HG02642 (cell line): ENCODE results near the gene JAKMIP2.

ENCODE experiments used
- ATAC-seq: cut with Tn5 transposase; IDR thresholded peaks from one replicate; pipeline ENCODE4 v1.9.1; 2021; ENCODE audit warnings: mild to moderate bottlenecking; ENCODE audit not compliant: unreplicated experiment, poor library complexity

The JAKMIP2 gene

DNA sequence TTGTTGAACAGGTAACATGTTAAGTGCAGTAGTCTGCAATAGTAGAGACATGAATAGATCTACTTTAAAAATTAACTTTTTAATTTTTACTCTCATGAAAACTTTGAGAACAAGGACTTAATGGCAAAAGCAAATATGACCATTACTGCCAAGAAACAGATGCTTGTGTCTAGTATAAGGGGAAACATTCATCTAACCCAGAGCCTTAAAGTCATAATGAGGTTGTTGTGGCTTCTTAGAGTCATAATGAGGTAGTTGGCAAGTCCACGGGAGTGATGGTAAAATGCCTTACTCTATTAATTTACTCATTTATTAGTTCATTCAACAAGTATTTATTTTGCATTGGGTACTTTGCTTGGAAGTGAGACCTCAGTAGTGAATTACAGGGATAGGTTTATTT lies 71.5 kb downstream of the JAKMIP2 start:
- no peak for ATAC-seq

DNA sequence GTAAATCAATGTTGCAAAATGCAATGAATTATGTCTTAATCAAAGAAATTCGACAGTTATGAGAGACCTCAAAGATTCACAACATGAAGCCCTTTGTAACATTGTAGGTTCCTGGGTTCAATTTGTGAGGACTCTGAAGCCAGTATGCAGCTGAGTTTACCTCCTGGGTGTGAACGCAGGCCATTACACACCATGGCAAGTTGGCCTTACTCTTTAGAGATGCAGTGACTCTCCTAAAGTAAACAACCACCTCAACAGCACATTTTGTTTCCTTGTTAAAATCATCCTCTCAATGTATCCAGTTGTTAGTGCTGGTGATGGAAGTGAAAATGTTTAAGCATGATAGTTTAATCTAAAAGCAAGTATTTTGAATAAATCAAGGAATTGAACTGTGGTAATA lies 73.8 kb downstream of the JAKMIP2 start:
- ATAC-seq = no peak

DNA sequence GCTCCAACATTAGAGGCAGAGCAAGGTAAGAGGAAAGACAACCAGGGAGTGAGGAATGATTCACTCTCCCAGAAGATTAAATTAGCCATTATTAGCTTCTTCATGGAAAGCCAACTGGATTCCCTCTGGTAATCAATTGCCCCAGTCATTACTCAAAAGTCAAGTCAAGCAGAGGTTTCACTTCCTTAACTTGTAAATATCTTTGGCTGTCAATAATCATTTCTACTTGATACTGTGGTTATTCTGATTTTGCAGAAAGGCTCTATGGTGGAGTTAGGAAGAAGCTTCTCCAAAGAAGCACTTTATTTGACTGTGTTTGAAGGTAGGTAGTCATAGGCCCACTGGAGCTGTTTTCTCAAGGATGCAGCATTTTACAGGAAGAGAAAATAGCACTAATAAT lies 78.0 kb downstream of the JAKMIP2 start:
- no peak for ATAC-seq

DNA sequence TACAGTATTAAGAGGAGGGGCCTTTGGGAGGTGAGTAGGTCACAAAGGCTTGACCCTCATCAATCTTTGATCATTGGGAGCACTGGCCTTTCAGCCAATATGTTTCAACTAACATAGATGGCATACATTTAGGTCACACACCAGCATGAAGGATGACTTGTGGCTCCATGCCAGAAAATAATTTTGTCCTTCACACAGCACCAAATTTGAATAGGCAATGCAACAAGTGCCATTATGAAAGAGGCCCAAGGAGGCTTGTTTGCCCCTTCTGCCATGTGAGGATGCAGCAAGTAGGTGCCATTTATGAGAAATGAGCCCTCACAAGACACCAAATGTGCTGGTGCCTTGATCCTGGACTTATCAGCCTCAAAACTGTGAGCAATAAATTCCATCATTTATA lies 81.1 kb downstream of the JAKMIP2 start:
- no peak for ATAC-seq

DNA sequence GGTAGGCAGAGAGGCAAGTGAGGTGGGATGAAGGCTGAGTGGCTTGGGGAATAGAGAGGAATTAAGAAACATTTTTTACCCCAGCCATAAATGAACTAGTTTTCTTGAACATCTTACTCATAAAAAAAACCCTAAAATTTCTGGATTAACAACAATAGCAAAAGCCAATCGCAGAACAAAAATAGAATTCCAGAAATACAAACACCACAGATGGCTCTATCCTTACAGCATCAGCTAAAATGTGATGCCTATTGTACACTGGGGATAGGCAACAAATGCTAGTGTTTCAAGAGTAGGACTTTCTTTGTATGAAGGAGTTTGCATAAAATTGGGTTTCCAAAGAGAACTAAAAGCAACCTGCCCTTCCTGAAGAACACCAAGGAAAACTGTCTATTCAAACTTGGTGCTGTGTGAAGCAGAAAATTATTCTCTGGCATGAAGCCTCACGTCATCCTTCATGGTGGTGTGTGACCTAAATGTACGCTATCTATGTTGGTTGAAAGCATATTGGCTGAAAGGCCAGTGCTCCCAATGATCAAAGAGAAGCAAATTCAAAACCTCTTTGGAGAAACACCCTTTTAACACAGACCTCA lies 82.9 kb downstream of the JAKMIP2 start:
- ATAC-seq = no peak

DNA sequence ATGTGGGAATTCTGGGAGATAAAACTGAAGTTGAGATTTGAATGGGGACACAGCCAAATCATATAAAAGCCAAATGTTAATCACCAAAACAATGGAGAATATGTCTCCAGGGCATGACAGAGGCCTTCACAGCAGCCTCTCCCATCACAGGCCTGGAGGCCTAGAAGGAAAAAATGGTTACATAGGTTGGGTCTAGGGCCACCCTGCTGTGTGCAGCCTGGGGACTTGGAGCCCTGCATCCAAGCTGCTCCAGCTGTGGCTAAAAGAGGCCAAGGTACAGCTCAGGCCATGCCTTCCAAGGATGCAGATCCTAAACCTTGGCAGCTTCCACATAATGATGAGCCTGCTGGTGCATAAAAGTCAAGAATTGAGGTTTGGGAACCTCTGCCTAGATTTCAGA lies 85.1 kb downstream of the JAKMIP2 start:
- ATAC-seq = no peak

DNA sequence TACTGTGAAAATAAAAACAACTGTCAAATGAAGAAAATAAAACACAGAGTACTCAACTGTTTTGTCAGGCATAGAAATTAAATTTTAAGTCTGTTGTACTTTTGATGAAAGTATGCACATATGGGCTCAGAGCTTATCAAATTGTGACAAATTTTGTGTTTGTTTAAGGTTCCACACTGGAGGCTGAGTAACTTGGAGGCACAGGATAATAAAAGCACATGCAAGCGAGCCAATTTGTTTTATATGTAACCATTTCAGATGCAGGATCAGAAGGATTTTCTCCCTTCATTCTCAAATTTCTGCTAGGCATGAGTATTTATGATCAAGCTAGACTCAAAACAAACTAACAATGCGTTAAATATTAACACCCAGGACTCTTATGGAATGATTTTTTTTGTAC lies 87.8 kb downstream of the JAKMIP2 start:
- ATAC-seq = no peak

DNA sequence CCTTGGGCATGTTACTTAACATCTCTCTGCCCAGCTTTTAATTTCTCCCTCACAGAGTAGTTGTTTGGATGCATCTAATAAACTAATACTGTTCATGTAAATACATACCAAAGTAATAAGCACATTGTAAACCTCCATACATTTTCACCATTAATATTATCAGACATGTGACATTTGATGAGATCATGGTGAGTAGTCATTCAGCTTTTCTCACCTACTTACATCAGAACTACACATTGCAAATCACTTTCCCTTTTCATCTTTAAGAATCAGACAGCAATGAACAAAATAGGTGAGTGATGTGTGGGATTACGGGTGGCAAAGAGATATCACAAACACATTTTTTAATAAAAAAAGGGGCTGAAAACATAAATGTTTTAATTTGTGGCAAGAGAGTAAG lies 89.3 kb downstream of the JAKMIP2 start:
- no peak for ATAC-seq

DNA sequence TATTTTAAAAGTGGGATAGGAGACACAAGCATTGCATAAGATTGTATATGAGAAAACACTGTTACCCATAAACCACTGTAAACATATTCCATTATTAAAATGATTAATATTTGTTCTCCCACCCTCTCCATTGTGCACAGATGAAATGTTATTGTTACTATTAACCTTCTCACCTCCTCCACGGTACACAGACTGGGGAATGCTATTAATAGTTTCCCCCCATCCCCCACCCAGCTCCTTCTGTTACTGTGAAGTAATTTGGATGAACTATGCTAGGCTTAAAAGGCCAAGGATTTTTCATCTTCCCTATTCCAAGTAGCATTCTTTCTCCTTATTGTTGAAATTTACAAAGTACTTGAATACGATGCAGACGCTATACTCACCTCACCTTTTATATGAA lies 91.4 kb downstream of the JAKMIP2 start:
- ATAC-seq = no peak

DNA sequence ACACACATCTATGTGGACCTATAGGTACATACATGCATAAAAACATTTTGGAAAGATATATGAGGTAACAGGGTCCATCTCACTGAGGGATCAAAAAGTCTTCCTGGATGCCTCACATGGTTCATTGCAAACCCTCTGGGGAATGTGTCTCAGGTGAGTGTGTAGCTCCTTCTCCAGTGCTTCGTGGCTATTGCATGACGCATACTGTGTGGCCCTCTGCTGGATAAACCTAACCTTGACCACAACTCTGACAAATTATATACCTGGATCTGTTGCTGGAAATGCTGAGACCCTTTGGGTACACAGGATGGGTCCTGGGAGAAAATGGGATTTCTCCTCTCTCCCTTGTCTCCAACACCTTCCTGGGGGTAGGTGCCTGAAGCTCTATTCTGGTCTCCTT lies 91.9 kb downstream of the JAKMIP2 start:
- ATAC-seq = no peak

DNA sequence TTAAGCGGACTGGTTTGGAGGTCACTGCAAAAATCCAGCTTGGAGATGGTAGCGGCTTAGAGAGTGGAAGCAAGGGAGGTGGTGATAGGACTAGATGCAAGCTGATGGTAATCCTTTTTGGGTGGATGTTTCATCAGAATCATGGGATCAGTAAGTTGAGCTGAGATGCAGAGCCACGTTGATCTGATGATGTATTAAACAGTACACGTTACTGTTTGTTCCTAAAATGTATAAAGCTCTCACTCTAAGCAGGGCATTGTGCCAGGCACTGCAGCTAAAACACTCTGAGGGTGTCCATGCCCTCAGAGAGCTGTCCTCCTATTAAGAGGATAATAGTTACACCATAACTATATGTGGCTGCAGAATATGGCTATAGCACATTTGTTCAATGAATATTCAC lies 93.1 kb downstream of the JAKMIP2 start:
- ATAC-seq = no peak

DNA sequence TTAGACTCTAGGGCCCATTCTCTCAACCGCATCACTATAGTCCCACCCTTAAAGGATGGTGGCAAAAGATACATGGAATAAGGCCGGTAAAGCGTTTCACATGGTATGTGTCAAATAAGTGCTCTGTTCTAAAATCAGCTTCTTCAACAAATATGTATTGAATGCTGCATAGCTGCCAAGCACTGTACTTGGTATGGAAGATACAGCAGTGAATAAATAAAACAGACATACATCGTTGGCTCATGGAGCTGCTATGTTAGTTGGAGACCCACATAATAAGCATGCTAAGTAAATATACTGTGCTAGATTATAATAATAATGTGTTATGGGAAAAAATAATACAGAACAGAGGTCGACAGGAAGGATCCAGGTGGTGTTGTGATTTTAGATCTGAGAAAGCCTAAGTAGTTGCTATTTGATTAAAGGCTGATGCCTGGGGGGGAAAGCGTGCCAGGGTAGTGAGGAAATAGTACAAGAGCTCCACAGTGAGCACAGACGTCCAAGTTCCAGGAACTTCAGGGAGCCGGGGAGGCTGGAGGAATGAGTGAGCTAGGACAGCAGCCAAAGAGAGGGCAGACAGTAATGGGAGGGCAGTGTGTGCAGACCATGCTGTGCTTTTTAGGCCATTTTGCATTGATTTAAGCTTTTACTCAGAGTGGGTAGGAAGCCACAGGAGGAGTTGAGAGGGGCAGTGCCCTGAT lies 93.7 kb downstream of the JAKMIP2 start:
- ATAC-seq = no peak

DNA sequence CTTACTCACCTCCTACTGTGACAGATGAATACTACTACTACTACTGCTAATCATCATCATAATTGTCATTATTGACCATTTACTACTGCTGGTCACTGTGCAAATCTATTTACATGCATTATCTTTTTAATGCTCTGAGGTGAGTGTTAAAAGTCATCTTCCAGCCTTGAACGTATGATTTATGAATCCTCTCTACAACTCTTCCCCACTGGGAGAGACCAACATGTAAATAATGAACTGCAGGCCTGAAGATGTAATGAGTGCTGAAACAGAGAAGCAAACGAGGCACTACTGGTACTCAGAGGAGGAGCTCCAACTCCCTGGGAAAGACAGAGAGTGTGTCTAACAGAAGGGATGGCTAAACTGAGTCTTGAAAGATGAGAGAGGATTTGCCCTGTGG lies 95.4 kb downstream of the JAKMIP2 start:
- no peak for ATAC-seq

DNA sequence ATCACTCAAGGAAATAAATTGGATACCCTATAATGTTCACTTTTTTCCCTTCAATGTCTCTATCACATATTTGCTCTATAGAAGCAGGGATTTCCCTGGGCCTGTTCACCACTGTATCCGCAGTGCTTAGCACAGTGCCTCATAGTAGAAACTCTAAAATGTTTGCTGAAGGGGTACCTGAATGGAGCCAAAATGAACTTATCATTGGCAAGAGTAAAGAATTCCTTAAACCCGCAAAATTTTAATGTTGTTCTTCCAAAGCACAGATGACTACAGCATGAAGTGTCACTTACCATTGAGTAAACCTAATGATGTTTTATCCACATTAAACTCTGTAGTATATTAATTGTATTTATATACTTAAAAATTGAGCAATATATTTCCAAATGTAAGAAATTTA lies 96.1 kb downstream of the JAKMIP2 start:
- no peak for ATAC-seq

DNA sequence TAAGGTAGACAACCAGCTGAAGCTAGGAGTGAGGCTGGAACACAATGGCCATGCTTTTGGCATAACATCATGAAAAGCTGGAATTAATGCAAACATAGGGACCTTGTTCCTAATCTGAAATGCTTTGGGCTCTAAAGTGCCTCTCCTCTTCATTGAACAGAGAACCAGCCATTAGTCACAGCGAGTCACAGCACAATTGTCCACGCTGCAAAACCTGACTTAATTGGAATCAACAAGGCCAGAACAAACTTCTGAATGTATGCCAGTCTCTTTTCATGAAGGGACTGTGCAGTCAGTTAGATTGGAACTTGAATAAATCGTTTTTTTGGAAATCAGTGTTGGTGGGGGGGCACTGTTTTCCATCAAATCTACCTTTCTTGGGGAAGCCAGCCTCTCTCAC lies 96.5 kb downstream of the JAKMIP2 start:
- no peak for ATAC-seq

DNA sequence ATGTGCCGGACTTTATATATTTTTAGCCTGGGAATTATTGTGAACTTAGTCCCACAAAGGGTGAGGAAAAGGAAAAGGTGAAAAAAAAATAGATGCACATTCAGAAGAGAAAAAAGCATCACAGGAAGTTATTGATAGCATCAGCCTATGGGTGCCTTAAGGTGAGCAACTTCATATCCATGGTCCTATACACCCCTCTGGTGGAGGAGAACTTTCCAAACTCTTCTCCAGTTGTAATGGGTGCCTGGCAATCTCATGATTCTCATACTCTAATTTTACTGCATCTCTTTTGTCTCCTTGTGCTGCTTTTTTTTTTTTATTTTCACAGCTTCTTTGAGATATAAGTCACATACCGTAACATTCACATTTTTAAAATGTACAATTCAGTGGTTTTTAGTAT lies 107.4 kb downstream of the JAKMIP2 start:
- no peak for ATAC-seq

DNA sequence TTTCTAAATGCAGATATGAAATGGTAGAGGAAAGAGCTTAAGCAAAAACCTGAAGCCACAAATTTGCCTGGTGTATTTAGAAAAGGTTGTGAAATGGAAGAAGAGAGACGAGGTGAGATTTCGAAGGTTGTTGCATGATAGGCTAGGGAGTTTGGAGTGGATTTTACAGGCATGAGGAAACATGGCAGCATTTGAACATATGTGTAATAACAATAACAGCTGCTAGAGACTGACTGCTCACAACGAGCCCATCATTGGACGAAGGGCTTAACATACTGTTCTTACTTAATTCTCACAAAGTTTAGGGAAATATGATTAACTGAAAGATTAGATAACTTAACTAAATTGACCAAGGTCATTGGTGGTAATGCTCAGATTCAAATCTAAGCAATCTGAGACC lies 108.1 kb downstream of the JAKMIP2 start:
- no peak for ATAC-seq

DNA sequence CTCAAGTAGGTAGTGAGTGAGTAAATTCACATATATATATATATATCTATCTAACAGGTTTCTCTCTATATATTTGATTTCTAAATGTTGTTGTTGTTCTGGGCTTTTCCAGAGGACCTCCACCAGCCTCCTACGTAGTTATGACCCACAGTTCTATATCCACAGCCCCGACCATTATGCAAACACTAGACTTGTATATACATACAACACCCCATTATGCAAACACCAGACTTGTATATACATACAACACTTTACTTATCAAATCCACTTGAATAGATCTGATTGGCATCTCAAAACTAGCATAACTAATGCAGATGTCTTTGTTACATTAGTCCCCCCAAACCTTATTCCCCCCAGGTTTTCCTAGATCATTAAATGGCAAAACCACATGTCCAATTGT lies 108.7 kb downstream of the JAKMIP2 start:
- no peak for ATAC-seq

DNA sequence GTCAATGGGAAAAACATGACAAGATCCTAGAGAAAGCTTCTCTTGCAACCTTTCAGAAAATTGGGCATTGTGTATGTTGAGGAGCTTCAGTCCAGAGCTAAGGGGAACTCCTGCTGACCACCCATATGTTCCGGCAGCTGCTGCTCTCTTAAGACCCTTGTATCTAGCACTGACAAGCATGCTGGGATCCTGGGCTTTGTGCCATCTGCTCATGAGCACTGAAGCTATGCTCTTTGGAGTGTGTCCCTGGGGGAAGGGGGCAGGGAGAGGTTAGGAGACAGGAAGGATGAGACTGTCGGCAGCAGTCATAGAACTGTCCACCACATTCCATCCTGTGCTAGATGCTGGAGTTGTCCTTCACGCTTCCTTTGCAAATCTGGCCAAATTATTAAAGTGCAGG lies 109.3 kb downstream of the JAKMIP2 start:
- ATAC-seq = no peak

DNA sequence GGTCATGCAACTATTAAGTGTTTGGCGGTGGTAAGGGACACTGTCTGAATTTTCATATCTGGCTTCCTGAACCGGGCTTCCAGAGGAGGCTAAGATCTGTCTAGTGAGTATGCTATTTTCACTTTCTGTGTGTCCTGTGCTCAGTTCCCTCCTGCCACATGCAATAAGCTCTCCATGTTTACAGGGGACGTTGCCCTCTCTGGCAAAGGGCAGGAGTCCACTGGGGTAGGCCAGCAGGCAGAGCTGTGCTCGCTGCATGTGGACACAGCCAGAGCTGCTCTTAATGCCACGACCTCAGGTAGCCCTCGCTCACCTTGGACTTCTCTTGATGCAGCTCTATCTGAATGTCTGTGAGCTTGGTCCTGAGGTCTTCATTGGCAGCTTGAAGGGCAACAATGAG lies 111.2 kb downstream of the JAKMIP2 start:
- no peak for ATAC-seq

DNA sequence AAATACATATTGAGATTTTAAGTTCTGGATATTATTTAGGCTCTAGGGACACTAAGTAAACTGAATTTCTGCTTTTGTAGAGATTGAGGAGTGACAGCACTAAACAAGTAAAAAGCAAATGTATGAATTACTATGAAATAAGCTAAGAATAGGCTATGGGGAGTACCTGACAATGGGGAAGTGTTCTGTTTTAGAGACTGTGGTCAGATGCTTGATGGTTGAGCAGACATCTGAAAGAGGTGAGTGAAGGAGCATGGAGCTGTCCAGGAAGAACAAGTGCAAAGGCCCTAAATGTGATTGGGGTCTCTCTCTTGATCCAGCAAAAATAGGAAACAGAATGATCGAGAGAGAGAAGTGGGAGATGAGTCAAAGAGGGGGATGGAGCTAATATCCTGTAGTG lies 111.7 kb downstream of the JAKMIP2 start:
- ATAC-seq = no peak

DNA sequence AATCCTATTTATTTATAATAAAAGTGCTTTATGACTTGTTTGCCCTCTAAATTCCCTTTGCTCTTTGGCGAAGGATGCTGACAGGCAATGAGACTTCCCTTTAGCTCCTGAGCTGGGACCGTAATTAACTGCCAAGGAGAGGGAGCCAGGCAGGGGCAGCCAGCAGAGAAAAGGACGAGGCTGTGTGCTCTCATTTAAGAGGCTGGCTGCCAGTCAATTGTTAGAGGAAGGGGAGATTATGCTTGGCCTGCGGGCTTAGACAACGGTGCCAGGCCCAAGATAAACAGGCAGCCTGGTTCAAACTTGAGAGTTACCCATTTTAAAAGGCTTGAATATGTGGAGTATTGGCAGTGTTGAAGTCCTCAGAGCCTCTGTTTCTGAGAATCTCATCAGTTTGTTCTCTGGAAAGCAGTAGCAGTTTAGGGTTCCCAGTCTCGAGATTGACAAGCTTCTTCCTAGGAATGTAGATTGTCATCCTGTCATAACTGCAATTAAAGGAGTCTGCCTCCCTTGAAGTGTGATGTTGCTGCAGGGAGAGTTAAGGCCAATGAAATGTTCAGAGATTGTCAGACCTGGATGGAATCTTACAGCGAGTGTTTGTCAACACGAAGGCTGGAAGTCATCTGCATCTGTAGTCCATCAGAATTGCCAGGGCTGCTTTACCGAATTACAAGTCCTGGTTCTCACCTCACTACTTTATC lies 113.2 kb downstream of the JAKMIP2 start:
- no peak for ATAC-seq
